HG02588 (cell line): ENCODE results near the gene C6orf163.

Experiments used
- ATAC-seq: cut with Tn5 transposase; IDR thresholded peaks from one replicate; pipeline ENCODE4 v1.9.1; 2021; ENCODE audit warnings: mild to moderate bottlenecking, moderate library complexity; ENCODE audit not compliant: unreplicated experiment

C6orf163 gene

DNA sequence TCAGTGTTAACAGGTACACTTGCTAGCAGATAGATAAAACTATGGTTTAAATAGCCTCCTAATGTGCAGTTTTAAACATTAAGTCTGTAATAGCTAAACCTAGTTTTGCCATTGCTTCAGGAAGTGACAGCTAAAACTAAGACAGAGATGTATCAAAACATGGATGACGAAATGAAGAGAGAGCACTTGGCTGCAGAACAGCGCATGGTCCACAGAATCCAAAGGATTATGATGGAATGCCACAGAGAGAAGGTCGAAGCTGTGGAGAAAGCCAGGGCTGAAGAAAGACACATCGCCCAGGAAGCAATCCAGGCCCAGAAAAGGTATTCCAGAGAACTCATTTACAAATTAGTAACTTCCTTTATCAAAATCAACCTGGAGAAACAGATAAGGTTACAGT, 11.6 kb downstream of the C6orf163 start:
- ATAC-seq, result no peak

DNA sequence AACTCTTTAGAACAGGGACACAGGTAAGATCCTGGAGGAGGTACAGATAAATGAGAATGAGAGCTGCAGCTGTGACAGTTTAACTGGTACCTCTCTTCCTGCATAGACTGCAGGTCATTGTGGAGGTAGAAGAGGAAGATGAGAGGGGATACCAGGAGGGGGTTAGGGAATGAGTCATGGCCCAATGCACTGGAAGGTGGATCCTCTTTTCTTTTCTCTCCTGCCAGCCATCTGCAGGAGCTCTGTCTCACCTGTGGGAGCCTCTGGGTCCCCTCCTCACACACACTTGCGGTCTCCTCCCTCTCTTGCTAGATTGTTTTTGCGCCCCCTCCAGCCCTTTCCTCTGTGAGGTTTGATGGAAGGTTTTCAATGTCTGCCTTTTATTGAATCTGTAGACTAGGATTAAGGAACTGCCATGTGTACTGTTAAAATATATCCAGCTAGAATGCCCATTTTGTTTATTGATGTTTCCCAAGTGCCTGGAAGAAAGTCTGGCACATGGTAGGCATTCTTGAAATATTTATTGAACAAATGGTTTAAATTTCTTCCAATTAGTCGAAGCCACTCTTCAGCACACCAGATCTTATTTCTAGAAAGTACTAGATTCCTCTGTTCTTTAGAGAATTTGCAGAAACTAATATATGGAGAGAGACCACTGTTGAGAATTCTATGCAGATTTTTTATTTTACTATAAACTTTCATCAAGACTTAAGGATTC, 13.0 kb downstream of the C6orf163 start:
- no peak for ATAC-seq

DNA sequence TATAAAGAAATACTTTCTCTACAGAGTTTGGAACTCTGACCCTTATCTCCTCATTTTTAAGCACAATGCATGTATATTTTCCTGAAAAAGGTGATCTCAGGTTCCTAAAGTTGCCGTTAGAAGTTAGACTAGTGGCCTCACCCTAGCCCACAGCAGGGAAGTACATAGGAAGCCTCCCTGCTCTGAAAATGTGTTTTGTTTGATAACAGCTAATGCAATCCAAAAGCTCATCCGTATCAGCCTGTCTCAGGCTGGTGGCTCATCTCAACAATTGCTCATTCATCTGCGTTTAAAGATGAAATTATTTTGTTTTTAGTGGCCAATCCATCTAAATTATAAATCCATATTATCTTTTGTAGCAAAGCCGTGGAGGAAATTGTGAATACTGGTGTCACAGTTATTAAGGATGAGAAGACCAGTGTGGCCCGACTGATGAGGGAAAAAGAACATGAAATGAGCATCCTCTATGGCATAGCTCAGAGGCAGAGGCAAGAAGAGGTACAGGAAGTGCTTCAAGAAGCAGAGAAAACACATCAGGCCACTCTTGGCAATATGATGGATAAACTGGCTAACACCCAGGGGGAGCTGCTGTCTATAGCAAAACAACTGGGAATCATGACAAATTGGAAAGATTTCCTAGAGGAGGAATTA, 20.1 kb downstream of the C6orf163 start:
- no peak for ATAC-seq

DNA sequence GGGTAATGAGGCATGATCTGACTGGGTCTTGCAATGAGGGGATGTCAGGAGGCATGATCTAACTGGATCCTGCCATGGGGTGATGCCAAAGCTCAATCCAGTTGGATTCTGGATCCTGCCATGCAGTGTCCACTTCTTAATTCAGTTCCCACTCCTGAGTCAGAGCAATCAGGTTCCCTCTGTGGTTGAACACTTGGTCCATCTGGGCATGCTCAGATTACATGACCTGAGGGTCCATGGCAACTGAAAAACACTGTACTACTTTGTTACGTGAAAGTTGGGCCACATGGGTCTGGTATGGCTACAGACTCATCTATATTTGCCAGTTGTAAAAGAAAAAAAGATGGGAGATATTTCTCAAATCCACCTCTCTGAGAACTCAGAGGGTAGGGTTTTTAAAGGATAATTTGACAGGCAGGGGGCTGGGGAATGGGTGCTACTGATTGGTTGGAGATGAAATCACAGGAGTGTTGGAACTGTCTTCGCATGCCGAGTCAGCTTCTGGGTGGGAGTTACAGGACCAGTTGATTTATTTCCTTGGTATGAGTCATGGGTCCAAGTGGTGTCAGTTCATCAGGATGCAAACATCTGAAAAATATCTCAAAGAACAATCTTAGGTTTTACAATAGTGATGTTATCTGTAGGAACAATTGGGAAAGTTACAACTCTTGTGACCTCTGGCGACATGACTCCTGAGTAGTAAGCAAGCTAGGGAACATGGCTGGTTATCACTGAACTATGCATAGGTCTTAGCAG, 21.6 kb downstream of the C6orf163 start:
- no peak for ATAC-seq

DNA sequence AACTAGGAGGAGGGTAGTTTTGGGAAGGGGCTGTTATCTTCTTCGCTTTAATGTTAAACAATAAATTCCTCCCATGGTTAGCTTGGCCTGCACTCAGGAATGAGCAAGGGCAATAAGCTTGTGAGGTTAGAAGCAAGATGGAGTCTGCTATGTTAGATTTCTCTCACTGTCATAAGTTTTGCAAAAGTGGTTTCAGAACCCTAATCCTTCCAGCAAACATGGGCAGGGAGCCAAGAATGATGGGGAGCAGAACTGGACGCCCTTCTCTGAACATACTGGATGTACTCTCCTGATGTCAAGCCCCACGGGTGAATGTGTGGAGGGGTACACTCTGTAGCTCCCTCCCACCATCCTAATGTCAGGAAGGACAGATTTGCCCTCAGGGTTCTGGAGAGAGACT, 22.3 kb downstream of the C6orf163 start:
- ATAC-seq, result no peak

DNA sequence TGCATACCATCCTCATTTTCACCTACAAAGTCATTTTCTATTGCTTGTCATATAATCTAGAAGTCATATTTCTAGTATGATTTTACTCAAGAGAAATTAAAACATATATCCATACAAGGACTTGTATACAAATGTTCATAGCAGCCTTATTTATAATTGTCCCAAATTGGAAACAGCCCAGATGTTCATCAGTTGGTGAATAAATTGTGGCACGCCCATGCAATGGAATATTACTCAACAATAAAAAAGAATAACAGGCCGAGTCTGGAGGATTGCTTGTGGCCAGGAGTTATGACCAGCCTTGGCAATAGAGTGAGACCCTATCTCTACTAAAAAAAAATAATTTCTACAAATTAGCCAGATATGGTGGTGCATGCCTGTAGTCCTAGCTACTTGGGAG, 28.8 kb downstream of the C6orf163 start:
- no peak for ATAC-seq

DNA sequence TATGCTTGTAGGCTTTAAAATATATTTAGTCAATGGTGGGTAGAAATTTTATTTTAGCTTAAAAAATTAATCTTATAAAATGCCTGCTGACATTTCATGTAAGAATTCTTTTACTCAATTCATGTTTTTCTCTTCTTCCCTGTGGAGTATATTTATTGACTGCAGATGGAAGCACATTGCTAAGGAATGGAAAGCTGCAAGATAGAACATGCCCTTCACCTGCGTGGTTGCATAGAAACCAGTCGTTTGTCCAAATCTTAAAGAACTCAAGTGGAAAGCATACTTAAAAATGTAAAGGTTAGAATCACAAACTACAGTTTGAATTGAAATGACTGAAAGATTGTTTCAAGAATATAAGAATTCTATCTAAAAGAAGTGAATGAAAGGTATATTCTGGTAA, 30.7 kb downstream of the C6orf163 start:
- no peak for ATAC-seq

DNA sequence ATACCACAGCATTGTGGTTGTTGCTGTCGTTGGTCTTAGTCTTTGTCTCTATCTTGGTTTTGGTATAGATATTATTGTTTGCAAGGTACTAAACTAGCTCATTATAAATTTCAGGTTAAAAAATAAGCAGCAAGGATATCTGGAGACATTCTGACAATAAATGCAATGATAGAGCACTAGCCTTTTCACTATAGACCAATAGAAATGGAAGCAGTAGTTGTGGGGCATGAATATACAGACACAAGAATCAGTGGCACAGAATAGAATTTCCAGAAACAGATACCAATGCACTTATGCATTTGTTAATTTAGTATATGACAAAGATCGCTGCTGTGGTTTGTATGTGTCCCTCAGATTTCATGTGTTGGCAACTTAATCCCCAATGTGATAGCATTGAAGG, 32.0 kb downstream of the C6orf163 start:
- no peak for ATAC-seq

DNA sequence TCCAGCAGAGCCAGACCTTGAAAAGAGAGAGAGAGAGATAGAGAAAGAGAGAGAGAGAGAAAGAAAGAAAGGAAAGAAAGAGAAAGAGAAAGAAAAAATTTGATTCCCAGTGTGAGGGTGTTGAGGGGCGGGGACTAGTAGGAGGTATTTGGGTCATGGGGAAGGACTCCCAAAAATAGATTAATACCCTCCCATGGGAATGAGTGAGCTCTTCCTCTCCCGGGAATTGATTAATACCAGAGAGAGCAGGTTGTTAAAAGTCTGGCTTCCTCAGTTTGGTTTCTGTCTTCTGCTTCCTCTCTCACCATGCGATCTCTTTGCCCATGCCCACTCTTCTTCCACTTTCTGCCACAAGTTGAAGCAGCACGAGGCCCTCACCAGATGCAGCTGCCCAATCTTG, 34.3 kb downstream of the C6orf163 start:
- ATAC-seq, result no peak

DNA sequence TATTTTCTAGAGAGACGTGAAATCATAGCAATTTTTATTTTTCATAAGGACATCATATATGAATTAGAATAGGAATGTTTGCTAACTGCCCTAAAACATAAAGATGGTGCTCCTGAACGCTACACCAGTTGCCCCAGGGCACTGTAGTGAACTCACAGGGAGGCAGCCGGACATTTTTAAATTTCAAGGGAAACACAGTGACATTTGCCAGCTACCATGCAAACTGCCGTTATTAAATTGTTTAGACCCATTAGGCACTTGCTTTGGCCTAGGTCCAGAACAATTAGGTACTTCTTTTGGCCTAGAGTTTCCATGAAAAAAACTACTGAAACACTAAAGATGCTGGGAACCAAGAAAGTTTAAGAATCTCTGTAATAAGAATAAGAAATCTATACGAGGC, 38.2 kb downstream of the C6orf163 start:
- no peak for ATAC-seq

DNA sequence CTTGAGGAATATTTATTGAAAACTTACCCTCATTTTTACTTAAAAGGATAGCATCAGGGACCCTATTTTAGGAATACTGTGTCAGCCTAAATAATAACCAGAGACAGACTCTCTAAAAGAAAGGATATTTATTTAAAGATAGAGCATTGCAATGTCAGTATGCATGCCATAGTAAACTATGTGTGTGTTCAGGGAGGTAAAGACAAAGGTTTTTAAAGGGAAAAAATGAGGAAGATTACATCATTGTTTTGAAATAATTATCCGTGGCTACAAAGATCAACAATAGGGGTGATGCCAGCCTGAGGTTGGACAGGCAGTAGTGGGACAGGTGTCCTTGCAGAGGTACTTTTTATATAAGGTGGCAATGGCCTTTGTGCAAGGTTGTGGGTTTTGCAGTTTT, 39.4 kb downstream of the C6orf163 start:
- no peak for ATAC-seq

DNA sequence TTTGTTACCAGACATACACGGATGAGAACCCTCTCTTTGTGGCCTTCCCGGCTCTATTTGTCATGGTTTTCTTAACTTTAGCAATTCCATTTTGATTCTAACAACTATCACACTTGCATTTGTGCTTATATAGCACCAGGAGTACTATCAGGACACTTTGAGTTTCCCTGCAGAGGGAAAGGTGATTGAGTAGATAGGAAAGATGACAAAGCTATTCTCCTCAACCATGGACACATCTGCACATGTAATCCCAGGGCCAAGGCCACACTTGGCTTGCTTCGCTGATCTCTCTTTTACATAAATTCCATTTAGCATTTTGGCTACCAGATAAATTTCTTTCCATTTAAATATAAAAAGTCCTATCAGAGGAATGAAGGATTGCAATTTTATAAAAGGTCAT, 39.8 kb downstream of the C6orf163 start:
- ATAC-seq, result no peak

DNA sequence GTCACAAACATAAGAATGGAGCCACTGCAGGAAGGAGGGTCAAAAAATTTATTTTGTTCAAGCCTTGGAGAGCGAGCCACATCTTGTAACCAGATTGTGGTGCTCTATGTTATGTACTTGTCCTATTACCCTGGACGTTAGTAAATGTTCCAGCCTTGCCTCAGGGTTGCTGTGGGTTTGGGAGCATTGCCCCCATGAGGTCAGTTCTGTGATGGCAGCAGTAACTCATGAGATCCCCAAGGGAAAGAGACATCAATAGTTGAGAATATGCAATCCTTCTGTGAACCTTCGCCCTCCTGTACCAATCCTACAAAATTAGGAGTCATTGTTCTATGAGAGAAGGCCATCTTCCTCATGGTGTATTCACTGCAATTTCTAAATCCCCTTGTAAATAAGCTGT, 46.7 kb downstream of the C6orf163 start:
- peak; percentile 53 for ATAC-seq

DNA sequence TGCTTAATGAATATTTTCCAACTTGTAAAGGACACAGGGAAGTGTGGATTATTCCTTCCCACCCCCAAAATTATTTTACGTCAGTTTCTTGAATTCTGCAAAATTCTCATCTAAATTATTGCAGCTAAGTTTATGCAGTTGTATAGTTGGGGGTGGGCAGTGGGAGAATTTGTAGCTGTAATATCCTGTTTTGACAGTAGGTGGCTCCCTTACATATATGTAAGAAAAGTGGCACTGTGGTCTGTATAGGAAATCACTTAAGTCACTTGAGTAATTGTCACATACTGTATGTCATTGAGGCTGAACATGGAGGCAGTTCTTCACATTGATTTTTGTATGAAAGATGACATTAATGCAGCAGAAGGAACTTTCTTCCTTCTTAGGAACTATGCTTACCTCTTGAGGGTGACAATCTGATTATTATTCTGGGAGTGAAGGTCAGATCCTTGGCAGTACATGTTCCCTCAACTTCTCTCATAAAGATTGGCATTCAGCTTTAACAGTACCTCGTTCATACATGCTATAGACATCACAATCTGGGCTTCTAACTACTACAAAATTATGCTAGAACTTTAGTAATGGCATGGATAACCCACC, 48.5 kb downstream of the C6orf163 start:
- peak; percentile 72 for ATAC-seq

DNA sequence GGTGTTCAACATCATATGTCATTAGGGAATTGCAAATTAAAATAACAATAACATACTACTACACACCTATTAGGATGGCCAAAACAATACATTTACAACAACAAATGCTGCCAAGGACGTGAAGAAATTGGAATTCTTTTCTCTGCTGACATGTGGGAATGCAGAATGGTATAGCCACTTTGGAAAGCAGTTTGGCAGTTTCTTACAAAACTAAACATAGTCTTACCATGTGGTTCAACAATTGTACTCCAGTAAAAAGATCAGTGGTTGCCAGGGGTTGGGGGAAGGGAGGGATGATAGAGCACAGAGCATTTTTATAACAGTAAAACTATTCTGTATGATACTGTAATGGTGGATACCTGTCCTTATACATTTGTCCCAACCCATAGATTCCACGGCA, 50.8 kb downstream of the C6orf163 start:
- no peak for ATAC-seq

DNA sequence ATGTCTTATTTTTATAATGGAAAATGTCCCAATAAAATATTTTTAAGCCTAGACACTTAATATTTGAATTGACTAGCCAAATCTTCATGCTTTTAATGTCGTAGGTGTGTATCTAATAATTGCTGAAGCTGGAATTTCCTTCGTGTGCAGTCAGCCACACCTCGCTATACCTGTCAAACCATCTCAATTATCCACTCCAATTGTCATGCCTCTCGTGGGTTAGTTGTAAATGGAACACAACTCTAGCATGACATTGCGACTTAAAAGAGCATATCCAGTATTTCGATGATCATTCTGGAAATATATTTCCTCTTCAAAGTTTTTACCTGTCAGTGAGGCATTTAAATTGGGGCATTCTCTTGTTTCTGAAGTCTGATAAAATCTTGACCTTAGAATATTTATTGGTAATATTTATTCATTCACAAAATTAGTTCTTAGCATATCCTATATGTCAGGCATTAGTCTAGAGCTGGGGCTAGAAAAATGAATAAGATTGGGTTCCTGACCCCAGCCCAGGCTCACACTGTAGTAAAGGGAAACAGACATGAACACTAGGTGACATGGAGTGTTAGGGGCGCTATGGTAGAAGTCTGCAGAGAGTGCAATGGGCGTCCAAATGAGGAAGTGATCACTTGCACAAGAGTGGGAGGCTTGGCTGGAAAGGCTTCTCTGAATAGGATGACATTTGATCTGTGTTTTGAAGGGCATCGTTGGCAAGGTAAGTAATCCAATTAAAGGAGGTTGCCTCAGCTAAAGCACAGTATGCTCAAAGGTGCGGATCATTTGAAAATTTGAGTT, 52.2 kb downstream of the C6orf163 start:
- ATAC-seq, result no peak

DNA sequence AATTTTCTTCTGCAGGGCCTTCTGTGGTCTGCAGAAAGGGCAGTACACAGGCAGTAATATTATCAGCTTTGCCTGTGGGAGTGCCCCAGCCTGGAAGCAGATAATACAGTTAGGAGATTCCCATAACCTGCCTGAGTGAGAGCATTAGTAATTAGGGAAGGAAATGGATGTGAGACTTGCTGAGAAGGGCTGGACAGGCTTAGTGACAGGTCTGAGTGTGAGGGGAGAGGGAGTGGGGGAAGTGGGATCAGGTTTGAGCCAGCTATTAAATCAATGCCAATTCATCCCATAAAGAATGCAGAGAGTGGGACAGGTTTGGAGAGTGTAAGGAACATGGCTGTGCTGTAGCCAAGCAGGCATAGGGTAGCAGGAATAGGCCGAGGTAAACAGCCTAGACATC, 53.0 kb downstream of the C6orf163 start:
- ATAC-seq, result no peak

DNA sequence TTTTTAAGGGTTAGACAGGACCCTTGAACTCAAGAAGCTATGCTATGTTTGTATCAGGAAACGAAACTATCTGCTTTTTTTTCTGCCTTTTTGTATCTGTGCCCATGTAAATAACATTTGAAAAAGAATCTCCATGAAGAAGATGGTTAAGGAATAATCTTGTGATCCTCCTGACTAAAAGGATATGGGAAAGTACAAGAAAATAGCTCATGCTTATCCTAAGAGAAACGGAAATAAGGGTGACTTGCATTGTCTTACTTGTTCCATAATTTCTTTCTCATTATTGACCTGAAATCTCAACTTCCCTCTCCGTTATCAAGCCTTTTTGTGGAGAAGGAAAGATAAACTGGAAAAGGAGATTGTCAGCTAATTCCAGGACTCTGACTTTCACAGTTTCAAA, 57.2 kb downstream of the C6orf163 start:
- ATAC-seq, result no peak

DNA sequence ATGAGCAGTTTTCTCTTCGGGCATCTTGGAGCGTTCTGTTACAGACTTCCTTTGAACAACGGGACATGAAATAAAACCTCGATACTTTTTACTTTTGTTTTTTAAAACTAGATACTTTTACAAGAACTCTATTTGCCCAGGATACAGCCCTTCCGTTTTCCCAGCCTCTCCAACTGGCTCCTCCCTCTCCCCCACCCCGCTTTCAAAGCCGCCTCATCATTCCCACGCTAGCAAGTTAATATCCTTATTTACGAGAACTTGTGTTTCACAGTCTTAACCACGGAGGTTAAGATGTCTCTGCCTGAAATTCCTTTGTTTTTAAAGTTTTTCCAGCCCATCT, 62.9 kb downstream of the C6orf163 start:
- peak; percentile 3 for ATAC-seq

DNA sequence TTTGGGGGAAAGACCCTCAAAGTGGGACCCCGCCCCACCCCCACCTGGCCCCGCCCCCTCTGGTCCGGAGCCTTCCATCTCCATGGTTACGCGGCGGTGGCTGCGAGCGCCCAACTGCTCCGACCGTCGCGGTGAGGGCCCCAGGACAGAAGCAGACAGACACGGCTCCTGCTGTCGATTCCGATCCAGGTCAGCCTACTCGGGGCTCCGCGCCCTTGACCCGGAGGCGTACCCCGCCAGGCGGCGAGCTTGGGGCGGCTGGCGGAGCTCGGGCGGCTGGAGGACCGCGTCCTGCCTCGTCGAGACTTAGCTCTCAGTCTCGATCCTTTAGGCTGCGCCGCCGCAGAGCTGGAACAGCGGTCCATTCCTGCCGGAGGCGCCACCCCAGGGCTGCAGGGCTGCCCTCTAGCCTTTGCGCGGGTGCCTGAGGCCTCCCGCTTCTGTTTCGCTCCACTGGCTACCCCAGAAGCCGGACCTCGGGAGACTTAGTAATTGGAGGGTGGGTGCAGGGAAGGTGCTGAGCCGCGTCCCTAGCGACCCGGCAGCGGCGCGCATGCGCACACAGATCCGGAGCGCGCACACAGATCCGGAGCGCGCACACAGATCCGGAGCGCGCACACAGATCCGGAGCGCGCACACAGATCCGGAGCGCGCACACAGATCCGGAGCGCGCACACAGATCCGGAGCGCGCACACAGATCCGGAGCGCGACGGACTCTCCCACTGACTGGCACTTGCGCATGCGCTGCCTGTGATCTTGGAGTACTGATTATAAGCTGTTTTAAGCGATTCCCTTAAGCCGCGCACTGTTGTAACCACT, 63.5 kb downstream of the C6orf163 start, which contains the start of gene CFAP206:
Gene CFAP206 (plus strand): TSS at position 72 of the 820 bp plus-strand sequence. CDS start 1,868 bp downstream, outside the sequence.
- peak; percentile 82 for ATAC-seq
